ENCODE data around the gene PPHLN1. TPM values are rescaled to one million over a fixed set of nuclear protein-coding genes. Genes with fewer than 3 reads are reported as not detected.

The PPHLN1 gene
- total RNA-seq, 1 donor from 2014 or later = 50.3 TPM

DNA sequence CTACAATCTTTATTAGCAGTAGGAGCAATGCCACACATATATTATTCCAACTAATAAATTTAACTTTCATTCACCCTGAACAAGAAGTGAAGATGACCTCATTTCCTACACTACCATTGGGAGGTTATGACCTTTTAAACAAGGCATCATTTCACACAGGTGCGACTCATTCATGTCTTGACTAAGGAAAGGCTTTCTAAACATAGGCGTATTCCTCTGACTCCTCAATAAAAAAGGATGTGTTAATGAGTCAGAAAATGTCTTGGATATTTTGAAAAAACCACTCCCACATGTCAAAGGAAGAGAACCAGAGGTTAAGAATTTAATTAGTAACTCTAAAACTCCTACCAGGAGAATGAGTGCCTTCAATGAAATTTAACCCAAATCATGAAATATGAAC is 148.4 kb downstream of the PPHLN1 start:
- peaks cover 29% of the 10 kb centered on the region for H3K4me1 Mint-ChIP-seq (ENCODE audit: unreplicated experiment)
- H3K36me3 Mint-ChIP-seq (ENCODE audit: low read depth, unreplicated experiment) = peaks cover 2% of the 10 kb centered on the region
- H3K4me3 Mint-ChIP-seq (ENCODE audit: unreplicated experiment) = no peak overlapping the region
- TF ChIP-seq, protein P1, sequence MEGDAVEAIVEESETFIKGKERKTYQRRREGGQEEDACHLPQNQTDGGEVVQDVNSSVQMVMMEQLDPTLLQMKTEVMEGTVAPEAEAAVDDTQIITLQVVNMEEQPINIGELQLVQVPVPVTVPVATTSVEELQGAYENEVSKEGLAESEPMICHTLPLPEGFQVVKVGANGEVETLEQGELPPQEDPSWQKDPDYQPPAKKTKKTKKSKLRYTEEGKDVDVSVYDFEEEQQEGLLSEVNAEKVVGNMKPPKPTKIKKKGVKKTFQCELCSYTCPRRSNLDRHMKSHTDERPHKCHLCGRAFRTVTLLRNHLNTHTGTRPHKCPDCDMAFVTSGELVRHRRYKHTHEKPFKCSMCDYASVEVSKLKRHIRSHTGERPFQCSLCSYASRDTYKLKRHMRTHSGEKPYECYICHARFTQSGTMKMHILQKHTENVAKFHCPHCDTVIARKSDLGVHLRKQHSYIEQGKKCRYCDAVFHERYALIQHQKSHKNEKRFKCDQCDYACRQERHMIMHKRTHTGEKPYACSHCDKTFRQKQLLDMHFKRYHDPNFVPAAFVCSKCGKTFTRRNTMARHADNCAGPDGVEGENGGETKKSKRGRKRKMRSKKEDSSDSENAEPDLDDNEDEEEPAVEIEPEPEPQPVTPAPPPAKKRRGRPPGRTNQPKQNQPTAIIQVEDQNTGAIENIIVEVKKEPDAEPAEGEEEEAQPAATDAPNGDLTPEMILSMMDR (IDR thresholded peaks at IDR 0.05; ENCODE audit: unreplicated experiment) = no peak
- no peaks in the 10 kb centered on the region for H3K27me3 Mint-ChIP-seq (ENCODE audit: unreplicated experiment)
- DNase-seq (ENCODE audit: low spot score) = no peak
- no peak overlapping the region for H3K27ac Mint-ChIP-seq (ENCODE audit: unreplicated experiment)
- no peaks in the 10 kb centered on the region for H3K9me3 Mint-ChIP-seq (ENCODE audit: unreplicated experiment)

DNA sequence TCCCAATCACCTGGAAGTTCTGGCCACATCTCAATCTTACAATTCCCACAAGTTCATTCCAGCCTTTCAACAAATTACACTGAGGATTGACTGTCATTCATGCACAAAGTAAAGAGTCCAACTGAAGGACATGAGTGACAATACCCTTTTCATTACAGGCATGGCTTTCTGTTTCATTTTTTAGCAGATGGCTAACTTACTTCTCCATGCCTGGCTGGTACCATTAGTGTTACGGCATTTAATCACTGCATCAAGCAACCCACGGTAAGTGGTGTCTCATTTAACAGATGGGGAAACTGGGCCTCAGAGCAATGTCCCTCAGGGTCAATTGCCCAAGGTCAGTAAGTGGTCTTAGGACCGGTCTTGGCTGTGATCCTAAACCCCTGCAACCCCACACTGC is 149.1 kb downstream of the PPHLN1 start:
- Mint-ChIP-seq H3K9me3 (ENCODE audit: unreplicated experiment) (no peaks in the 10 kb centered on the region), H3K4me3 (ENCODE audit: unreplicated experiment) (no peak overlapping the region), H3K36me3 (ENCODE audit: low read depth, unreplicated experiment) (no peaks in the 10 kb centered on the region), H3K27ac (ENCODE audit: unreplicated experiment) (no peak overlapping the region), H3K27me3 (ENCODE audit: unreplicated experiment) (no peaks in the 10 kb centered on the region), H3K4me1 (ENCODE audit: unreplicated experiment) (peaks cover 28% of the 10 kb centered on the region)
- TF ChIP-seq, protein P1 (IDR thresholded peaks at IDR 0.05; ENCODE audit: unreplicated experiment) = no peak
- no peak for DNase-seq (ENCODE audit: low spot score)

DNA sequence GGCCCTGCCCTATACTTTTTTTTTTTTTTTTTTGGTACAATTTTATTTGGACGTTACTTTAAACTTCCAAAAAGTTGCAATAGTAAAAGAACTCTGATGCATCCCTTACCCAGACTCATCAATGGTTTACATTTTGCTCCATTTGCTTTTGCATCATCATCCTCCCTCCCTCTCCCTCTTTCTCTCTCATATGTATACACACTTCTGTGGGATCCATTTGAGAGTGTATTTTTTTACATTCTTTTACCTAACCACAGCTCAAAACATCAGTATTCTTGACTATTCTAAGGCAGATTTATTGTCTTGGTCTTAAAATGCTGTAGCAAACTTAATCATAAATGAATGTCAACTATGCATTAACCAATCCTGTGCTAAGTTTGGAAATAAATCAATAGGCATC is 152.0 kb downstream of the PPHLN1 start:
- H3K9me3 Mint-ChIP-seq (ENCODE audit: unreplicated experiment) = no peaks in the 10 kb centered on the region
- peaks cover 7% of the 10 kb centered on the region for H3K27me3 Mint-ChIP-seq (ENCODE audit: unreplicated experiment)
- H3K27ac Mint-ChIP-seq (ENCODE audit: unreplicated experiment) = no peak overlapping the region
- no peaks in the 10 kb centered on the region for H3K36me3 Mint-ChIP-seq (ENCODE audit: low read depth, unreplicated experiment)
- no peak overlapping the region for H3K4me3 Mint-ChIP-seq (ENCODE audit: unreplicated experiment)
- DNase-seq (ENCODE audit: low spot score) = no peak
- TF ChIP-seq, protein P1 (IDR thresholded peaks at IDR 0.05; ENCODE audit: unreplicated experiment) = no peak
- peaks cover 38% of the 10 kb centered on the region for H3K4me1 Mint-ChIP-seq (ENCODE audit: unreplicated experiment)

DNA sequence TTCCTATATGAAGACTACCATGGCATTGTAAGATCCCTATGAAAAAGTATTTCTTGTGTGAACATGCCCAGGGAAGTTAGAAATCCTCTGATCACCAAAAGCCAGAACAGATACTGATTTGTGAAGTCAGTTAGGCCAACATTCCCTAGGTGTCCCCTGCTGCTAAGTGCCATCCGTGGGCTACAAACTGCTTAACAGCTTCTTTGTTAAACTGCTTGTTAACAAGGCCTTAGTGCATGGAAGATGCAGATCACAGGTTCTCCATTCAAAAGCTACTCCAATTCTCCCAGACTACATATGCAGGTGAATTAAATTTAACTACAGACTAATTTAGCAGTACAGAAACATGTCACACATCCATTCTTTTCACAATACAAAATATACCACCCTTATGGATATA is 155.4 kb downstream of the PPHLN1 start:
- no peaks in the 10 kb centered on the region for H3K36me3 Mint-ChIP-seq (ENCODE audit: low read depth, unreplicated experiment)
- H3K4me3 Mint-ChIP-seq (ENCODE audit: unreplicated experiment) = peak overlapping the region; percentile 92
- no peak for DNase-seq (ENCODE audit: low spot score)
- peaks cover 50% of the 10 kb centered on the region for H3K4me1 Mint-ChIP-seq (ENCODE audit: unreplicated experiment)
- H3K27me3 Mint-ChIP-seq (ENCODE audit: unreplicated experiment) = peaks cover 13% of the 10 kb centered on the region
- H3K9me3 Mint-ChIP-seq (ENCODE audit: unreplicated experiment) = no peaks in the 10 kb centered on the region
- peak overlapping the region; percentile 98 for H3K27ac Mint-ChIP-seq (ENCODE audit: unreplicated experiment)
- TF ChIP-seq, protein P1 (IDR thresholded peaks at IDR 0.05; ENCODE audit: unreplicated experiment) = no peak

DNA sequence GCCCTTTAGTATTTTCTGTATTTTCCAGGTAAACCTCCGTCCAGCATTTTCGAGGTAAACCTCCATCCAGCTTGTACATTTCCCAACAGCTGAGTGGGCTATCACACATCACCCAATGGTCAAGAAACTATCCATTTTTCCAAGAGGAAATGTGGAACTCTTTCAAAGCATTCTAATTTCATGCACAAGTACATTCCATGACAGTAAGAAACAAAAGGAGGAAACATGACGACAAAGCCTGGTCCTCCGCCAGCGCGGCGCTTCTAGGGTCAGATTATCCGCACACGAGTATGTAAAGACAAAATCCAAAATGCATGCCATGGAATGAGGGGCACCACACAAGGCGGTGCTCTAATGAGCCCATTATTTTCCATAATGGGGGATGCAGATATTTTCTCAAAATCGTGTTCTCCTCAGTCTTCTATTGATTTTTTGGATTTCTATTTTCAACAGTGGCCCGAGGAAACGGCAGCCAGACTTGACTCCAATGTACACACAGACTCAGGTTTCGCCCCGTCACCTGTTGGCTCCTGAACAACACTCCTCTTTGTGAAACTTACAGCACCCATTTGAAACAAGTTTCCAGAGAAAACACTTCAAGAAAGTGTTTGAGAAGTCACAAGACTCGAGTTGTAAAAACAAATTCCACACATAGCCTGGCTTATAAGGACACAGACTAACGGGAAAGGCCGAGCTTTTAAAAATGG is 156.2 kb downstream of the PPHLN1 start:
- Mint-ChIP-seq H3K27ac (ENCODE audit: unreplicated experiment) (peak overlapping the region; percentile 98), H3K27me3 (ENCODE audit: unreplicated experiment) (peaks cover 13% of the 10 kb centered on the region), H3K9me3 (ENCODE audit: unreplicated experiment) (no peaks in the 10 kb centered on the region), H3K4me3 (ENCODE audit: unreplicated experiment) (peak overlapping the region; percentile 92), H3K4me1 (ENCODE audit: unreplicated experiment) (peaks cover 54% of the 10 kb centered on the region), H3K36me3 (ENCODE audit: low read depth, unreplicated experiment) (no peaks in the 10 kb centered on the region)
- DNase-seq (ENCODE audit: low spot score) = peak; percentile 35
- TF ChIP-seq, protein P1 (IDR thresholded peaks at IDR 0.05; ENCODE audit: unreplicated experiment) = no peak

All from endothelial cell (in vitro differentiated cells).